GM12878 (cell line): ENCODE data around the gene GOLGA6L2. TPM values are rescaled to one million over a fixed set of nuclear protein-coding genes. Genes with fewer than 3 reads are reported as not detected.

Experiments used
- ATAC-seq: fragments of 200-7000 bp; cut with Tn5 transposase; 3 replicates; pipeline ENCODE4 v1.9.1; 2020; ENCODE audit warnings: mild to moderate bottlenecking, moderate library complexity
- BruUV-seq: library from RNA; stranded (reverse); fragments of 400-500 nt; replicated peaks from 2 replicates; lab custom pipeline; 2021; lab: Mats Ljungman, UMichigan
- CTCF ChIA-PET: fragments of 300-600 bp; sonication (Branson Sonifier 250); formaldehyde crosslinking; extraction: SDS; loops from one replicate; lab custom pipeline; 2021; ENCODE audit warnings: inconsistent platforms; lab: Yijun Ruan, JAX
- POLR2A ChIA-PET: fragments of 350-600 bp; formaldehyde crosslinking; extraction: SDS; loops from one replicate; lab custom pipeline; 2021; ENCODE audit warnings: inconsistent platforms; lab: Charles Lee
- RAD21 ChIA-PET: fragments of 300-600 bp; sonication (Branson Sonifier 250); formaldehyde crosslinking; loops from one replicate; lab custom pipeline; 2023; ENCODE audit warnings: antibody characterized with exemption; ENCODE audit not compliant: unreplicated experiment; lab: Charles Lee
- SMC1A ChIA-PET: fragments of 300-600 bp; sonication (Branson Sonifier 250); formaldehyde crosslinking; loops from one replicate; lab custom pipeline; 2023; ENCODE audit not compliant: unreplicated experiment, uncharacterized antibody; lab: Charles Lee
- DNase-seq: peaks from one replicate; pipeline ENCODE4 v3.0.0-alpha.2; 2011; ENCODE audit warnings: low read depth, low spot score
- FAIRE-seq: peaks from 3 replicates; lab custom pipeline; 2011; peaks lifted over from hg19 to GRCh38; lab: Jason Lieb, UNC
- H2AFZ ChIP-seq: 2 replicates; pipeline ENCODE4 v1.6.0; 2011; ENCODE audit warnings: low read depth, low read length, control low read depth; ENCODE audit not compliant: control insufficient read depth
- H3K27ac ChIP-seq: 2 replicates; pipeline ENCODE4 v1.5.1; 2011; ENCODE audit warnings: control low read depth; ENCODE audit not compliant: control insufficient read depth, insufficient read depth
- H3K27me3 ChIP-seq, 2 experiments: replicated peaks in 1 of 2; 2 replicates each; pipeline versions ENCODE4 v1.6.0 to v1.6.1; 2011; ENCODE audit warnings: low read length in 1 of 2; ENCODE audit not compliant: control insufficient read depth in 2 of 2, insufficient read depth in 2 of 2
- H3K36me3 ChIP-seq, 2 experiments: 2 replicates each; pipeline ENCODE4 v1.5.1; 2011; ENCODE audit warnings: low read length in 1 of 2; ENCODE audit not compliant: control insufficient read depth in 2 of 2, insufficient read depth in 2 of 2
- H3K4me1 ChIP-seq: 2 replicates; pipeline ENCODE4 v1.6.1; 2011; ENCODE audit warnings: mild to moderate bottlenecking, low read length, moderate library complexity, mixed read lengths; ENCODE audit not compliant: control insufficient read depth, insufficient read depth
- H3K4me2 ChIP-seq: 2 replicates; pipeline ENCODE4 v1.6.0; 2011; ENCODE audit warnings: control low read depth; ENCODE audit not compliant: control insufficient read depth, insufficient read depth
- H3K4me3 ChIP-seq: fragments of 200-600 bp; sonication (generic); 2 replicates; pipeline ENCODE4 v1.5.1; 2016
- H3K79me2 ChIP-seq: 2 replicates; pipeline ENCODE4 v1.6.0; 2011; ENCODE audit warnings: low read length; ENCODE audit not compliant: control insufficient read depth, insufficient read depth
- H3K9ac ChIP-seq: 2 replicates; pipeline ENCODE4 v1.8.0; 2011; ENCODE audit warnings: low read length, control low read depth, mixed read lengths; ENCODE audit not compliant: control insufficient read depth, insufficient read depth
- H3K9me3 ChIP-seq: replicated peaks from 3 replicates; pipeline ENCODE4 v1.5.1; 2011; ENCODE audit warnings: mild to moderate bottlenecking, low read length; ENCODE audit not compliant: control insufficient read depth, insufficient read depth
- H4K20me1 ChIP-seq: 2 replicates; pipeline ENCODE4 v1.6.0; 2011; ENCODE audit not compliant: control insufficient read depth, insufficient read depth
- ASH2L ChIP-seq: fragments of 300-600, 200-600 bp; sonication (generic); IDR thresholded peaks from 2 replicates; pipeline ENCODE4 v1.6.1; 2017; ENCODE audit warnings: low read depth, mild to moderate bottlenecking, borderline replicate concordance
- BMI1 ChIP-seq: fragments of 450-650 bp; IDR thresholded peaks from 2 replicates; pipeline ENCODE4 v1.6.1; 2016; ENCODE audit warnings: mild to moderate bottlenecking, moderate library complexity, borderline replicate concordance
- CEBPB ChIP-seq, 2 experiments: fragments of 150-350 bp in 1 of 2; IDR thresholded peaks; 2 replicates each; pipeline ENCODE4 v1.6.1; 2012 to 2014; ENCODE audit warnings: low read depth in 2 of 2, low read length in 2 of 2, borderline replicate concordance in 1 of 2, inconsistent platforms in 1 of 2
- IKZF2 ChIP-seq, 2 experiments: fragments of 450-650 bp; IDR thresholded peaks; 2 replicates each; pipeline ENCODE4 v1.6.1; 2017; ENCODE audit warnings: mild to moderate bottlenecking in 2 of 2, moderate library complexity in 2 of 2
- NBN ChIP-seq: fragments of 450-650 bp; IDR thresholded peaks from 2 replicates; pipeline ENCODE4 v1.6.1; 2016
- SMAD1 ChIP-seq: fragments of 450-650 bp; IDR thresholded peaks from 2 replicates; pipeline ENCODE4 v1.6.1; 2018; ENCODE audit warnings: mild to moderate bottlenecking, low read depth; ENCODE audit not compliant: partially characterized antibody
- STAT1 ChIP-seq: fragments of 450-650 bp; conservative IDR thresholded peaks from 2 replicates; pipeline ENCODE4 v1.6.1; 2014; ENCODE audit warnings: antibody characterized with exemption, mild to moderate bottlenecking
- WGBS: methylation state at CpG from one replicate; pipeline ENCODE4 v1.1.6; 2016; ENCODE audit warnings: low lambda C conversion rate; ENCODE audit not compliant: insufficient replicate concordance, insufficient coverage; ENCODE audit errors: missing lambda C conversion rate; 5-methylcytosine and 5-hydroxymethylcytosine counted together
- in situ Hi-C: fragments of 300-500 bp; cut with MboI; formaldehyde crosslinking; loops from 9 replicates; pipeline ENCODE4 v1.14.3; 2018; ENCODE audit warnings: mixed read lengths
- intact Hi-C: fragments of 100-400 bp; cut with micrococcal nuclease; formaldehyde crosslinking; loops from one replicate; pipeline ENCODE4 v1.14.2; 2022; ENCODE audit not compliant: unreplicated experiment
- polyA plus RNA-seq, 11 experiments: library from polyadenylated mRNA; depleted of rRNA in 4 of 11; unstranded in 6 of 11; stranded (reverse) in 5 of 11; fragments of >200 nt; fragmentation: Nextera tagmentation in 4 of 11; fragmentation: Illumina TruSeq in 1 of 11; extraction: Ambion mirVana in 4 of 11; extraction: Trizol in 1 of 11; gene quantifications; 1 replicate in 1 of 11; 2 replicates in 10 of 11; pipeline versions ENCODE4 v1.2.1 to v1.2.3, GENCODE V29; 2011 to 2016; ENCODE audit warnings: inconsistent platforms in 2 of 11, missing spikeins in 2 of 11, low read depth in 1 of 11
- total RNA-seq, 4 experiments: library from RNA; depleted of rRNA in 3 of 4; stranded (reverse); fragments of >200 nt in 3 of 4; fragmentation: Illumina TruSeq in 1 of 4; extraction: Trizol in 1 of 4; gene quantifications; 2 replicates each; pipeline versions ENCODE4 v1.2.1 to v1.2.3, GENCODE V29; 2013 to 2021
- TF ChIP-seq, protein P1 (sequence below): fragments of 450-650 bp; IDR thresholded peaks from 2 replicates; pipeline ENCODE4 v1.6.1; 2017; ENCODE audit warnings: mild to moderate bottlenecking, moderate library complexity
- TF ChIP-seq, protein P2 (sequence below): IDR thresholded peaks from 2 replicates; pipeline ENCODE4 v1.6.1; 2011; ENCODE audit warnings: low read depth, mild to moderate bottlenecking, low read length, moderate library complexity, borderline replicate concordance; ENCODE audit errors: extremely low read depth
- TF ChIP-seq, protein P3 (sequence below): fragments of 450-650 bp; IDR thresholded peaks from 2 replicates; pipeline ENCODE4 v1.6.1; 2016; ENCODE audit warnings: mild to moderate bottlenecking

Gene GOLGA6L2
- total and polyA plus RNA-seq, 10 of the 15 experiments (the other 5 are each of a cell fraction or from before 2014, with no cell fraction given) = not detected

DNA sequence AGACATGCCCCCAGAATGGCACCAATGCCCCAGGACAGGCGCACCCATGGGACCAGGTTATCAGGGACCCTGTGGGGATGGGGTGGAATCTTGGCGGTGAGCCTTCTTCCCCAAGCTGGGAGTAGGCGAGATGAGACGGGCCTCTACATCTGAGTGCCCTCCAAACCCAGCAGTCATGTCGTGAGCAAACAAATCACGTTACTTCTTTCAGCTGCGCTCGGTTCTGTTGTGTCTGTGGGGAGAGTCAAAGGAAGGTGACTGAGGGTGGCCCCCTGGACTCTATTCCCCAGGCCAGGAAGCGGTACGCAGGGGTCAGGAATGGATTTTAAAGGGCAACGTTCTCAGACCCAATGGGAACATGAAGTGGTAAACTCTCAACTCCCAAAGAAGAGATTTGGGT, 2.8 kb downstream of the GOLGA6L2 start:
- no peaks in the 10 kb centered on the region for H3K4me1 ChIP-seq
- no peaks in the 10 kb centered on the region; a peak in 1 of 4 replicates for H3K27me3 ChIP-seq
- no peak for ATAC-seq
- in situ Hi-C loops (no loop called here), intact Hi-C loops (no loop called here)
- ChIA-PET SMC1A (no interaction called here), CTCF (no interaction called here), RAD21 (no interaction called here), POLR2A (no interaction called here)
- no peak for FAIRE-seq
- no peaks in the 10 kb centered on the region for H3K36me3 ChIP-seq
- no peaks in the 10 kb centered on the region for H3K9me3 ChIP-seq
- H3K79me2 ChIP-seq = no peaks in the 10 kb centered on the region
- no peak overlapping the region for H3K27ac ChIP-seq
- no peak overlapping the region for H3K9ac ChIP-seq
- no peak for DNase-seq
- no peak overlapping the region for H3K4me2 ChIP-seq
- H2AFZ ChIP-seq = no peak overlapping the region
- H4K20me1 ChIP-seq = no peaks in the 10 kb centered on the region
- BruUV-seq = no TSS peak
- WGBS = 34% methylated on average over 10 of the region's 11 CpGs
- H3K4me3 ChIP-seq = no peak overlapping the region
- TF ChIP-seq CEBPB (IDR thresholded peaks at IDR 0.05; ENCODE audit: borderline replicate concordance in 1 of 2, low read depth in 2 of 2, low read length in 2 of 2) (no peak), IKZF2 (IDR thresholded peaks at IDR 0.05) (no peak), STAT1 (no peak), NBN (no peak), BMI1 (no peak), SMAD1 (no peak), ASH2L (no peak)
- TF ChIP-seq, protein P1, sequence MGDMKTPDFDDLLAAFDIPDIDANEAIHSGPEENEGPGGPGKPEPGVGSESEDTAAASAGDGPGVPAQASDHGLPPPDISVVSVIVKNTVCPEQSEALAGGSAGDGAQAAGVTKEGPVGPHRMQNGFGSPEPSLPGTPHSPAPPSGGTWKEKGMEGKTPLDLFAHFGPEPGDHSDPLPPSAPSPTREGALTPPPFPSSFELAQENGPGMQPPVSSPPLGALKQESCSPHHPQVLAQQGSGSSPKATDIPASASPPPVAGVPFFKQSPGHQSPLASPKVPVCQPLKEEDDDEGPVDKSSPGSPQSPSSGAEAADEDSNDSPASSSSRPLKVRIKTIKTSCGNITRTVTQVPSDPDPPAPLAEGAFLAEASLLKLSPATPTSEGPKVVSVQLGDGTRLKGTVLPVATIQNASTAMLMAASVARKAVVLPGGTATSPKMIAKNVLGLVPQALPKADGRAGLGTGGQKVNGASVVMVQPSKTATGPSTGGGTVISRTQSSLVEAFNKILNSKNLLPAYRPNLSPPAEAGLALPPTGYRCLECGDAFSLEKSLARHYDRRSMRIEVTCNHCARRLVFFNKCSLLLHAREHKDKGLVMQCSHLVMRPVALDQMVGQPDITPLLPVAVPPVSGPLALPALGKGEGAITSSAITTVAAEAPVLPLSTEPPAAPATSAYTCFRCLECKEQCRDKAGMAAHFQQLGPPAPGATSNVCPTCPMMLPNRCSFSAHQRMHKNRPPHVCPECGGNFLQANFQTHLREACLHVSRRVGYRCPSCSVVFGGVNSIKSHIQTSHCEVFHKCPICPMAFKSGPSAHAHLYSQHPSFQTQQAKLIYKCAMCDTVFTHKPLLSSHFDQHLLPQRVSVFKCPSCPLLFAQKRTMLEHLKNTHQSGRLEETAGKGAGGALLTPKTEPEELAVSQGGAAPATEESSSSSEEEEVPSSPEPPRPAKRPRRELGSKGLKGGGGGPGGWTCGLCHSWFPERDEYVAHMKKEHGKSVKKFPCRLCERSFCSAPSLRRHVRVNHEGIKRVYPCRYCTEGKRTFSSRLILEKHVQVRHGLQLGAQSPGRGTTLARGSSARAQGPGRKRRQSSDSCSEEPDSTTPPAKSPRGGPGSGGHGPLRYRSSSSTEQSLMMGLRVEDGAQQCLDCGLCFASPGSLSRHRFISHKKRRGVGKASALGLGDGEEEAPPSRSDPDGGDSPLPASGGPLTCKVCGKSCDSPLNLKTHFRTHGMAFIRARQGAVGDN = no peak
- TF ChIP-seq, protein P2, sequence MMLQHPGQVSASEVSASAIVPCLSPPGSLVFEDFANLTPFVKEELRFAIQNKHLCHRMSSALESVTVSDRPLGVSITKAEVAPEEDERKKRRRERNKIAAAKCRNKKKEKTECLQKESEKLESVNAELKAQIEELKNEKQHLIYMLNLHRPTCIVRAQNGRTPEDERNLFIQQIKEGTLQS = no peak
- TF ChIP-seq, protein P3, sequence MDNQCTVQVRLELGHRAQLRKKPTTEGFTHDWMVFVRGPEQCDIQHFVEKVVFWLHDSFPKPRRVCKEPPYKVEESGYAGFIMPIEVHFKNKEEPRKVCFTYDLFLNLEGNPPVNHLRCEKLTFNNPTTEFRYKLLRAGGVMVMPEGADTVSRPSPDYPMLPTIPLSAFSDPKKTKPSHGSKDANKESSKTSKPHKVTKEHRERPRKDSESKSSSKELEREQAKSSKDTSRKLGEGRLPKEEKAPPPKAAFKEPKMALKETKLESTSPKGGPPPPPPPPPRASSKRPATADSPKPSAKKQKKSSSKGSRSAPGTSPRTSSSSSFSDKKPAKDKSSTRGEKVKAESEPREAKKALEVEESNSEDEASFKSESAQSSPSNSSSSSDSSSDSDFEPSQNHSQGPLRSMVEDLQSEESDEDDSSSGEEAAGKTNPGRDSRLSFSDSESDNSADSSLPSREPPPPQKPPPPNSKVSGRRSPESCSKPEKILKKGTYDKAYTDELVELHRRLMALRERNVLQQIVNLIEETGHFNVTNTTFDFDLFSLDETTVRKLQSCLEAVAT = no peak
